GM18502 (cell line): Measurements from ENCODE around the gene PRL.

Experiments
- ATAC-seq: cut with Tn5 transposase; IDR thresholded peaks from one replicate; pipeline ENCODE4 v1.9.1; 2021; ENCODE audit warnings: mild to moderate bottlenecking; ENCODE audit not compliant: unreplicated experiment, poor library complexity

The PRL gene

GRCh38 chr6:22296067-22296466 lies 769 bp downstream of the PRL start:
- ATAC-seq: no peak

- no peak for ATAC-seq
Observed at GRCh38 chr6:22295145-22295544, 1.7 kb downstream of the PRL start.

- ATAC-seq: no peak
Observed at GRCh38 chr6:22294301-22294700, 2.5 kb downstream of the PRL start.

GRCh38 chr6:22290045-22290444 lies 6.8 kb downstream of the PRL start:
- ATAC-seq: no peak

- no peak for ATAC-seq
Observed at GRCh38 chr6:22288721-22289120, 8.1 kb downstream of the PRL start.

- no peak for ATAC-seq
Observed at GRCh38 chr6:22284666-22285065, 12.2 kb downstream of the PRL start.

- no peak for ATAC-seq
Observed at GRCh38 chr6:22281341-22282085, 15.3 kb downstream of the PRL start.

- no peak for ATAC-seq
Observed at GRCh38 chr6:22279427-22279826, 17.4 kb downstream of the PRL start.

GRCh38 chr6:22271081-22271480 lies 25.8 kb downstream of the PRL start:
- ATAC-seq: peak; percentile 85

- ATAC-seq: no peak
Observed at GRCh38 chr6:22263748-22264147, 33.1 kb downstream of the PRL start.

- no peak for ATAC-seq
Observed at GRCh38 chr6:22254886-22255285, 42.0 kb downstream of the PRL start.

GRCh38 chr6:22253955-22254655 lies 42.7 kb downstream of the PRL start:
- no peak for ATAC-seq

GRCh38 chr6:22251348-22251747 lies 45.5 kb downstream of the PRL start:
- ATAC-seq: no peak

GRCh38 chr6:22250486-22250885 lies 46.4 kb downstream of the PRL start:
- ATAC-seq: no peak

GRCh38 chr6:22249711-22250350 lies 47.0 kb downstream of the PRL start:
- ATAC-seq: no peak

- no peak for ATAC-seq
Observed at GRCh38 chr6:22248513-22249308, 48.1 kb downstream of the PRL start.

- no peak for ATAC-seq
Observed at GRCh38 chr6:22247916-22248482, 48.8 kb downstream of the PRL start.

- no peak for ATAC-seq
Observed at GRCh38 chr6:22240025-22240424, 56.8 kb downstream of the PRL start.

GRCh38 chr6:22239261-22239921 lies 57.4 kb downstream of the PRL start:
- no peak for ATAC-seq

- ATAC-seq: no peak
Observed at GRCh38 chr6:22238861-22239260, 58.0 kb downstream of the PRL start.
